Endothelial cell of umbilical vein (primary cell): ENCODE measurements around the gene MCL1. TPM values are rescaled to one million over a fixed set of nuclear protein-coding genes. Genes with fewer than 3 reads are reported as not detected.

Source experiments
- BruUV-seq: library from RNA; stranded (reverse); fragments of 400-500 nt; replicated peaks from 2 replicates; lab custom pipeline; 2021; lab: Mats Ljungman, UMichigan
- CTCF ChIA-PET: fragments of 300-600, 350-600 bp; sonication (Branson Sonifier 250); formaldehyde crosslinking; loops from one replicate; lab custom pipeline; 2021; ENCODE audit warnings: antibody characterized with exemption, inconsistent platforms; lab: Charles Lee
- POLR2A ChIA-PET: fragments of 300-600, 350-600 bp; sonication (Branson Sonifier 250); formaldehyde crosslinking; loops from one replicate; lab custom pipeline; 2021; ENCODE audit warnings: antibody characterized with exemption, inconsistent platforms; lab: Charles Lee
- DNase-seq: peaks from one replicate; pipeline ENCODE4 v3.0.0-alpha.2; 2011; ENCODE audit warnings: low read depth, low spot score
- FAIRE-seq: peaks from 2 replicates; lab custom pipeline; 2011; peaks lifted over from hg19 to GRCh38; lab: Jason Lieb, UNC
- H2AFZ ChIP-seq: 2 replicates; pipeline ENCODE4 v1.6.0; 2012; ENCODE audit warnings: low read depth, low read length, control low read depth, inconsistent platforms
- H3K27ac ChIP-seq: 2 replicates; pipeline ENCODE4 v1.5.1; 2011; ENCODE audit warnings: low read depth, mild to moderate bottlenecking, control low read depth, low read length, moderate library complexity; ENCODE audit not compliant: insufficient read depth
- H3K27me3 ChIP-seq, 2 experiments: 2 replicates each; pipeline versions ENCODE4 v1.6.0 to v1.6.1; 2011; ENCODE audit warnings: low read length in 2 of 2, mixed read lengths in 1 of 2; ENCODE audit not compliant: control insufficient read depth in 2 of 2, insufficient read depth in 2 of 2
- H3K36me3 ChIP-seq, 2 experiments: 2 replicates in 1 of 2; 3 replicates in 1 of 2; pipeline ENCODE4 v1.5.1; 2011; ENCODE audit warnings: low read length in 2 of 2, mild to moderate bottlenecking in 1 of 2, moderate library complexity in 1 of 2; ENCODE audit not compliant: control insufficient read depth in 2 of 2, insufficient read depth in 2 of 2; ENCODE audit errors: extremely low read depth in 1 of 2
- H3K4me1 ChIP-seq: 3 replicates; pipeline ENCODE4 v1.5.1; 2011; ENCODE audit warnings: mild to moderate bottlenecking, low read length; ENCODE audit not compliant: control insufficient read depth, insufficient read depth; ENCODE audit errors: extremely low read depth
- H3K4me2 ChIP-seq: 2 replicates; pipeline ENCODE4 v1.6.1; 2011; ENCODE audit warnings: low read length, control low read depth, mixed read lengths; ENCODE audit not compliant: insufficient read depth
- H3K4me3 ChIP-seq, 3 experiments: fragments of 200-600 bp in 1 of 3; sonication (generic), shearing (Covaris generic) in 1 of 3; replicated peaks in 1 of 3; 2 replicates each; pipeline ENCODE4 v1.5.1; 2011 to 2016; ENCODE audit warnings: control low read depth in 3 of 3, low read length in 3 of 3, mild to moderate bottlenecking in 2 of 3, inconsistent platforms in 1 of 3, low read depth in 1 of 3, moderate library complexity in 1 of 3; ENCODE audit not compliant: insufficient read depth in 1 of 3
- H3K79me2 ChIP-seq: 2 replicates; pipeline ENCODE4 v1.6.0; 2012; ENCODE audit warnings: low read length, inconsistent platforms; ENCODE audit not compliant: control insufficient read depth, insufficient read depth
- H3K9ac ChIP-seq: replicated peaks from 2 replicates; pipeline ENCODE3; 2011; ENCODE audit warnings: low read length, control low read depth; ENCODE audit not compliant: insufficient read depth; ENCODE audit errors: extremely low read depth
- H3K9me1 ChIP-seq: replicated peaks from 3 replicates; pipeline ENCODE4 v1.6.0; 2011; ENCODE audit warnings: mild to moderate bottlenecking, low read length; ENCODE audit not compliant: control insufficient read depth, insufficient read depth; ENCODE audit errors: extremely low read depth
- H3K9me3 ChIP-seq: replicated peaks from 2 replicates; pipeline ENCODE4 v1.5.1; 2012; ENCODE audit warnings: low read length, inconsistent platforms; ENCODE audit not compliant: control insufficient read depth, insufficient read depth
- H4K20me1 ChIP-seq: replicated peaks from 2 replicates; pipeline ENCODE3; 2011; ENCODE audit warnings: mild to moderate bottlenecking, low read length; ENCODE audit not compliant: control insufficient read depth, insufficient read depth; ENCODE audit errors: extremely low read depth
- EZH2 ChIP-seq: IDR thresholded peaks from 2 replicates; pipeline ENCODE4 v1.6.1; 2012; ENCODE audit warnings: borderline replicate concordance, low read depth, mild to moderate bottlenecking, moderate library complexity, low read length, inconsistent platforms; ENCODE audit not compliant: severe bottlenecking
- FOS ChIP-seq: IDR thresholded peaks from 2 replicates; pipeline ENCODE4 v1.6.1; 2011; ENCODE audit warnings: mild to moderate bottlenecking, low read length, moderate library complexity, borderline replicate concordance; ENCODE audit not compliant: insufficient read depth
- GATA2 ChIP-seq: IDR thresholded peaks from 2 replicates; pipeline ENCODE4 v1.7.0; 2011; ENCODE audit warnings: low read depth, mild to moderate bottlenecking, moderate library complexity, mixed read lengths, low read length; ENCODE audit not compliant: insufficient read length, insufficient read depth
- JUN ChIP-seq: IDR thresholded peaks from 2 replicates; pipeline ENCODE4 v1.6.1; 2011; ENCODE audit warnings: borderline replicate concordance, low read depth; ENCODE audit not compliant: insufficient read length, insufficient read depth
- MYC ChIP-seq: IDR thresholded peaks from one replicate; pipeline ENCODE4 v1.6.1; 2011; ENCODE audit warnings: mild to moderate bottlenecking, low read depth, low read length
- POLR2A ChIP-seq: IDR thresholded peaks from 2 replicates; pipeline ENCODE4 v1.6.1; 2012; ENCODE audit warnings: low read depth, mild to moderate bottlenecking, control low read depth, low read length
- POLR2AphosphoS5 ChIP-seq: IDR thresholded peaks from 2 replicates; pipeline ENCODE4 v1.6.1; 2012; ENCODE audit warnings: low read depth, mild to moderate bottlenecking, control low read depth, low read length, moderate library complexity; ENCODE audit not compliant: insufficient read depth
- dilution Hi-C: fragments of 300-500 bp; cut with MboI; formaldehyde crosslinking; loops from one replicate; pipeline ENCODE4 v1.15.0; 2019; ENCODE audit warnings: low sequenced_read_pairs; ENCODE audit not compliant: extremely low pct_ligation_motif_present
- intact Hi-C: fragments of 100-400 bp; cut with micrococcal nuclease; formaldehyde crosslinking; loops from one replicate; pipeline ENCODE4 v1.10.0; 2022
- polyA plus RNA-seq, 4 experiments: library from polyadenylated mRNA; depleted of rRNA in 3 of 4; stranded (reverse) in 3 of 4; unstranded in 1 of 4; fragments of >200 nt; gene quantifications; 2 replicates each; pipeline versions ENCODE4 v1.2.1 to v1.2.3, GENCODE V29; 2011 to 2012; ENCODE audit warnings: missing spikeins in 1 of 4
- total RNA-seq: library from RNA; stranded (reverse); gene quantifications from 2 replicates; pipeline ENCODE4 v1.2.3, GENCODE V29; 2021
- TF ChIP-seq, protein P1 (sequence below): IDR thresholded peaks from 2 replicates; pipeline ENCODE4 v1.6.1; 2011; ENCODE audit not compliant: insufficient read depth, insufficient read length
- TF ChIP-seq, protein P2 (sequence below), 2 donors: IDR thresholded peaks; 1 replicate in 1 of 2; 2 replicates in 1 of 2; pipeline ENCODE4 v1.5.1; 2011; ENCODE audit warnings: low read length in 2 of 2, mild to moderate bottlenecking in 2 of 2, moderate library complexity in 2 of 2, control low read depth in 1 of 2, inconsistent platforms in 1 of 2, low read depth in 1 of 2; ENCODE audit not compliant: insufficient read depth in 1 of 2; ENCODE audit errors: extremely low read depth in 1 of 2

The MCL1 gene
- total and polyA plus RNA-seq, 2 donors (not counting 3 experiments of a cell fraction or from before 2014, with no cell fraction given), result 87.3 to 186 TPM

DNA sequence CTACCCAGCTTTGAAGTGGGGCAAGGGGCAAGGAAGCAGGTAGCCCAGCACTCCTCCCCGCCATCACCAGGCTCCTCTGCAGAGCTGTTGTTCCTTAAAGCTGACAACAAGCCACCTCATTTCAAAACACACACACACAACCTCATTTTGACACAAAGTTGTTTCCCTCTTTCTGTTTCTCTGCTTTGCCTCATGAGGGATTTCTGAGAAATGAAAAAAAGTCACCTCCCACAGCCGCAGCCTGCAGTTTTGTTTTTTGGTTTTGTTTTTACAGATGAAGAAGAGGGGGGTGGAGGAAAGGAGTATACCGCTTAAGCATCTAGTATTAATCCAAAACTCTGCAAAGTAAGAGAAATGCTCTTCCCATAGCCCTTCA lies 12.1 kb downstream of the MCL1 start:
- dilution Hi-C loops (no loop called here), intact Hi-C loops (no loop called here)
- ChIA-PET CTCF (interaction anchor here (1.1 to 13.9 kb wide), 6 partner anchors 8 to 439 kb away, joined by 3 to 288 read pairs (median 9); partner anchors contain the start of genes MCL1 and MINDY1), POLR2A (interaction anchor here (1.0 to 3.7 kb wide), 3 partner anchors 9 to 12 kb away, joined by 3 to 37 read pairs (median 6); partner anchors contain the start of gene MCL1)
- H3K9me3 ChIP-seq, result no peaks in the 10 kb centered on the region
- no peaks in the 10 kb centered on the region for H3K9me1 ChIP-seq
- FAIRE-seq (no peak), DNase-seq (no peak)
- H3K79me2 ChIP-seq, result peaks cover 12% of the 10 kb centered on the region
- H3K4me3 ChIP-seq, result no peak overlapping the region
- no peaks in the 10 kb centered on the region for H4K20me1 ChIP-seq
- peak overlapping the region; percentile 43 for H3K4me2 ChIP-seq
- H3K36me3 ChIP-seq, result peaks cover 0 to 3% of the 10 kb centered on the region in 2 experiments
- H3K4me1 ChIP-seq, result peaks cover 55% of the 10 kb centered on the region
- TF ChIP-seq POLR2A (peak; percentile 5), POLR2AphosphoS5 (no peak)
- no TSS peak for BruUV-seq
- peak overlapping the region; percentile 79 for H3K9ac ChIP-seq
- peak overlapping the region; percentile 84 for H3K27ac ChIP-seq
- H2AFZ ChIP-seq, result no peak overlapping the region
- H3K27me3 ChIP-seq, result no peaks in the 10 kb centered on the region

DNA sequence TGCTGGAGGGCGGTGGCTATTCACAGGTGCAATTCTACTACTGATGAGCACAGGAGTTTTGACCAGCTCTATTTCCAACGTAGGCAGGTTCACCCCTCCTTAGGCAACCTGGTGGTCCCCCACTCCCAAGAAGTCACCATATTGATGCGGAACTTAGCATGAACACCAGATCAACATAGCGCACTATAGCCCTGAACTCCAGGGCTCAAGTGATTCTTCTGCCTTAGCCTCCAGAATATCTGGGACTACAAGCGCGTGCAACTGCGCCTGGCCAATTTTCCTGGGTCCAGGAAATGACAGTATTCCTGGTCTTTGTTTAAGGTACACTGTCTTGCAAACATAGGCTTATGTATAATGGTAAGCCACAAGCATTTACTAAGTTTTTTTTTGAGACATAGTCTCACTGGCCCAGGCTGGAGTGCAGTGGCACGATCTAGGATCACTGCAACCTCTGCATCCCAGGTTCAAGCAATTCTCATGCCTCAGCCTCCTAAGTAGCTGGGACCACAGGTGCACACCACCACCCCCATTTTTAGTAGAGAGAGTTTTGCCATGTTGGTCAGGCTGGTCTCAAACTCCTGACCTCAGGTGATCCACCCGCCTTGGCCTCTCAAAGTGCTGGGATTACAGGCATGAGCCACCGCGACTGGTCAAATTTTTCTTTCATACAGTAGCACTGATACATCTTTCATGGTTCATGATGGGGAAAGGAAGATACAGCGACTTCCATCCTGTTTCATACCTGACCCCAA lies 12.6 kb downstream of the MCL1 start:
- DNase-seq (peak; percentile 20), FAIRE-seq (no peak)
- H4K20me1 ChIP-seq, result no peaks in the 10 kb centered on the region
- CTCF ChIA-PET, result interaction anchor here (8.5 to 13.9 kb wide), 2 partner anchors 9 to 51 kb away, joined by 184 to 288 read pairs; partner anchors contain the start of gene MCL1
- peaks cover 12% of the 10 kb centered on the region for H3K79me2 ChIP-seq
- H3K9me3 ChIP-seq, result no peaks in the 10 kb centered on the region
- H3K4me3 ChIP-seq, result no peak overlapping the region
- no TSS peak for BruUV-seq
- H3K36me3 ChIP-seq, result peaks cover 0 to 3% of the 10 kb centered on the region in 2 experiments
- H3K27ac ChIP-seq, result peak overlapping the region; percentile 84
- POLR2A ChIA-PET, result interaction anchor here (1.3 to 3.7 kb wide), 2 partner anchors 12 to 13 kb away, joined by 3 to 37 read pairs; partner anchors contain the start of gene MCL1
- intact Hi-C loops (no loop called here), dilution Hi-C loops (no loop called here)
- TF ChIP-seq MYC (no peak), EZH2 (no peak), GATA2 (no peak), FOS (no peak), POLR2AphosphoS5 (no peak), JUN (no peak), POLR2A (no peak)
- TF ChIP-seq, protein P1, sequence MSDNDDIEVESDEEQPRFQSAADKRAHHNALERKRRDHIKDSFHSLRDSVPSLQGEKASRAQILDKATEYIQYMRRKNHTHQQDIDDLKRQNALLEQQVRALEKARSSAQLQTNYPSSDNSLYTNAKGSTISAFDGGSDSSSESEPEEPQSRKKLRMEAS, result no peak
- TF ChIP-seq, protein P2, sequence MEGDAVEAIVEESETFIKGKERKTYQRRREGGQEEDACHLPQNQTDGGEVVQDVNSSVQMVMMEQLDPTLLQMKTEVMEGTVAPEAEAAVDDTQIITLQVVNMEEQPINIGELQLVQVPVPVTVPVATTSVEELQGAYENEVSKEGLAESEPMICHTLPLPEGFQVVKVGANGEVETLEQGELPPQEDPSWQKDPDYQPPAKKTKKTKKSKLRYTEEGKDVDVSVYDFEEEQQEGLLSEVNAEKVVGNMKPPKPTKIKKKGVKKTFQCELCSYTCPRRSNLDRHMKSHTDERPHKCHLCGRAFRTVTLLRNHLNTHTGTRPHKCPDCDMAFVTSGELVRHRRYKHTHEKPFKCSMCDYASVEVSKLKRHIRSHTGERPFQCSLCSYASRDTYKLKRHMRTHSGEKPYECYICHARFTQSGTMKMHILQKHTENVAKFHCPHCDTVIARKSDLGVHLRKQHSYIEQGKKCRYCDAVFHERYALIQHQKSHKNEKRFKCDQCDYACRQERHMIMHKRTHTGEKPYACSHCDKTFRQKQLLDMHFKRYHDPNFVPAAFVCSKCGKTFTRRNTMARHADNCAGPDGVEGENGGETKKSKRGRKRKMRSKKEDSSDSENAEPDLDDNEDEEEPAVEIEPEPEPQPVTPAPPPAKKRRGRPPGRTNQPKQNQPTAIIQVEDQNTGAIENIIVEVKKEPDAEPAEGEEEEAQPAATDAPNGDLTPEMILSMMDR (IDR thresholded peaks at IDR 0.05; ENCODE audit: extremely low read depth in 1 of 2, insufficient read depth in 1 of 2, low read depth in 1 of 2, low read length in 2 of 2), result no peak
- peaks cover 61% of the 10 kb centered on the region for H3K4me1 ChIP-seq
- no peaks in the 10 kb centered on the region for H3K9me1 ChIP-seq
- H2AFZ ChIP-seq, result no peak overlapping the region
- H3K4me2 ChIP-seq, result no peak overlapping the region
- no peaks in the 10 kb centered on the region for H3K27me3 ChIP-seq
- peak overlapping the region; percentile 79 for H3K9ac ChIP-seq
